Subcutaneous abdominal adipose tissue (tissue), 5 donors: ENCODE data around the gene RAB1B.
"Not testable (repeated sequence)": the region's sequence is repeated elsewhere in the genome, so short reads cannot be mapped to it uniquely, and the experiment has no call there.

Experiments
- H3K27ac ChIP-seq: one replicate; pipeline ENCODE4 v1.7.0; 2013; ENCODE audit warnings: low read depth, mild to moderate bottlenecking, inconsistent platforms, low read length, moderate library complexity
- H3K27me3 ChIP-seq, 5 donors: one replicate each; pipeline ENCODE4 v1.7.0; 2013; ENCODE audit warnings: low read length in 5 of 5, inconsistent platforms in 1 of 5; ENCODE audit not compliant: control insufficient read depth in 5 of 5, insufficient read depth in 4 of 5
- H3K36me3 ChIP-seq, 5 donors: one replicate each; pipeline ENCODE4 v1.7.0; 2013; ENCODE audit warnings: low read length in 5 of 5; ENCODE audit not compliant: control insufficient read depth in 5 of 5, insufficient read depth in 5 of 5
- H3K4me1 ChIP-seq, 5 donors: one replicate each; pipeline ENCODE4 v1.7.0; 2013; ENCODE audit warnings: low read length in 5 of 5, mild to moderate bottlenecking in 3 of 5, moderate library complexity in 1 of 5; ENCODE audit not compliant: control insufficient read depth in 5 of 5, insufficient read depth in 5 of 5
- H3K4me3 ChIP-seq, 5 donors: one replicate each; pipeline ENCODE4 v1.7.0; 2013; ENCODE audit warnings: low read length in 5 of 5, low read depth in 1 of 5
- H3K9ac ChIP-seq, 5 donors: one replicate each; pipeline ENCODE4 v1.7.0; 2013; ENCODE audit warnings: low read length in 5 of 5, mild to moderate bottlenecking in 4 of 5, moderate library complexity in 3 of 5
- H3K9me3 ChIP-seq, 5 donors: one replicate each; pipeline ENCODE4 v1.7.0; 2013; ENCODE audit warnings: low read length in 5 of 5; ENCODE audit not compliant: control insufficient read depth in 5 of 5
- donor health status: healthy.
- donor health status: healthy.
- donor health status: healthy.
- donor health status: healthy.
- donor health status: healthy.

Gene RAB1B

DNA sequence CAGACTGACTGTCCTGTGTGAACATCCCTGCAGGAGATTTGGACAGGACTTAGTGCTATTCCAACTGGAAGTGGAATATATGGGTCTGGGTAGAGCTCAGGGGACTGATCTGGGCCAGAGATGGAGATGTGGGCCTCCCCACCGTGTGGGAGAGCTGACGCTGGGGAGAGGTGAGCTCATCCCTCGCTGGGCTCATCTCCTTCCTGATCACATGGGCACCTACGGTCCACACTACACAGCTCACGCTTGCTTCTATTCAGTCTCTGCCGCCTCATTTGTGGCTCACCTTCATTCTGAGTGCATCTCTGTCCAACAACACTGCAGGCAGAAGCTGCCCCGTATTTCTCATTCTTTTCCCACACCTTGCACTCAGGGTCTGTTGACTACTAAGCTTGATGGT is 16.6 kb upstream of the RAB1B start:
- H3K4me3 ChIP-seq, result no peak overlapping the region
- no peak overlapping the region for H3K27ac ChIP-seq
- peaks cover under 1 to 30% (median 25%) of the 10 kb centered on the region in 5 donors for H3K4me1 ChIP-seq
- peaks cover 0 to 25% (median 9%) of the 10 kb centered on the region in 5 donors for H3K36me3 ChIP-seq
- H3K9ac ChIP-seq, result no peak overlapping the region
- no peaks in the 10 kb centered on the region for H3K27me3 ChIP-seq
- H3K9me3 ChIP-seq, result no peaks in the 10 kb centered on the region

DNA sequence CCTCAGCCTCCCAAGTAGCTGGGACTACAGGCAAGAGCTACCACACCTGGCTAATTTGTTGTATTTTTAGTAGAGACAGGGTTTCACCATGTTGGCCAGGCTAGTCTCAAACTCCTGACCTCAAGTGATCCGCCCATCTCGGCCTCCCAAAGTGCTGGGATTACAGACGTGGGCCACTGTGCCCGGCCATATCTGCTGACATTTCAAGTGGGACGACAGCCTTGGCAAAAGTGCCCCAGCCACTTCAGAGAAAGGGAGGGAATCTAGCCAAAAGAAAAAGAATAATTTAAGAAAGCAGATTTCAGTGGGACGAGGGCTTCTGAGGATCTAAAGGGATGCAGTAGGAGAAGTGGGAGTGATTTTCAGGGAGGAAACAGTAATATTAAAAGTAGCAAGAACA is 15.4 kb upstream of the RAB1B start:
- peak overlapping the region in 2 of 5 donors; percentile 9 to 18 for H3K4me3 ChIP-seq
- peak overlapping the region in 1 of 5 donors; percentile 22 for H3K9ac ChIP-seq
- peaks cover 3 to 41% (median 34%) of the 10 kb centered on the region in 5 donors for H3K4me1 ChIP-seq
- H3K27ac ChIP-seq, H3K9me3 ChIP-seq, H3K27me3 ChIP-seq: not testable (repeated sequence)
- peaks cover 0 to 20% (median 5%) of the 10 kb centered on the region in 5 donors for H3K36me3 ChIP-seq

DNA sequence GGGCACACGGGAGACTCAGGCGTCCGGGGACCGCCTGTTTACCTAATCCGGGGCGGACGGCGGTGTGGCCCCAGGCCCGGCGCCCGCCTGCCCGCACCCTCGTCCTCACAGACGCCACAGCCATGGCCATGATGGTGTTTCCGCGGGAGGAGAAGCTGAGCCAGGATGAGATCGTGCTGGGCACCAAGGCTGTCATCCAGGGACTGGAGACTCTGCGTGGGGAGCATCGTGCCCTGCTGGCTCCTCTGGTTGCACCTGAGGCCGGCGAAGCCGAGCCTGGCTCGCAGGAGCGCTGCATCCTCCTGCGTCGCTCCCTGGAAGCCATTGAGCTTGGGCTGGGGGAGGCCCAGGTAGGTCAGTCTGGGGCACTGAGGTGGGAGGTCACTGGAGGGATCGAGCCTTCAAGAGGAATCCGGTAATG is 10.0 kb upstream of the RAB1B start:
- peak overlapping the region; percentile 60 for H3K27ac ChIP-seq

DNA sequence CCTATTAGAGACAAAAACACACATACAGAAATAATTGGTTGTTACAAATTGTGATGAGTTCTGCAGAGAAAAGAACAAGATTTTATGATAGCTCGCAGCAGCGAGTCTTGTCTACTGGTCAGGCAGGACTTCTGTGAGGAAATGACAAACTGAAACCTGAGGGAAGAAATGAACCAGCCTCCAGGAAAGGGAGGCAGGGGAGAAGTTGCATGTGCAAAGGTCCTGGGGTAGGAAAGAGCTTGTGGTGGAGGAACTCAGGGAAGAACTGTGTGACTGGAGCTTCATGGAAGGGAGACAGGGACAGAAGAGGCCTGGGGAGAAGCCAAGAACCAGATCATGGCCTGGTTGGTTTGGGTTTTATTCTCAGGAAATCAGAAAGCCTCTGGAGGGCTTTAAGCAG is 9.2 kb upstream of the RAB1B start:
- H3K27ac ChIP-seq, result no peak overlapping the region
- H3K36me3 ChIP-seq, result peaks cover 0 to 38% (median 26%) of the 10 kb centered on the region in 5 donors
- peaks cover 3 to 32% (median 23%) of the 10 kb centered on the region in 5 donors for H3K4me1 ChIP-seq
- no peak overlapping the region for H3K4me3 ChIP-seq
- H3K9me3 ChIP-seq, result no peaks in the 10 kb centered on the region
- H3K9ac ChIP-seq, result no peak overlapping the region
- H3K27me3 ChIP-seq, result no peaks in the 10 kb centered on the region

More for the DNA sequence above, 10.0 kb upstream of the RAB1B start:
- H3K9ac ChIP-seq, result peak overlapping the region; percentile 48 to 86 (median 83)
- peak overlapping the region in 4 of 5 donors; percentile 80 to 88 (median 86) for H3K4me3 ChIP-seq
- H3K36me3 ChIP-seq, result peaks cover 0 to 31% (median 22%) of the 10 kb centered on the region in 5 donors
- H3K4me1 ChIP-seq, result peaks cover 3 to 39% (median 30%) of the 10 kb centered on the region in 5 donors
- H3K27me3 ChIP-seq, result no peaks in the 10 kb centered on the region
- no peaks in the 10 kb centered on the region for H3K9me3 ChIP-seq

DNA sequence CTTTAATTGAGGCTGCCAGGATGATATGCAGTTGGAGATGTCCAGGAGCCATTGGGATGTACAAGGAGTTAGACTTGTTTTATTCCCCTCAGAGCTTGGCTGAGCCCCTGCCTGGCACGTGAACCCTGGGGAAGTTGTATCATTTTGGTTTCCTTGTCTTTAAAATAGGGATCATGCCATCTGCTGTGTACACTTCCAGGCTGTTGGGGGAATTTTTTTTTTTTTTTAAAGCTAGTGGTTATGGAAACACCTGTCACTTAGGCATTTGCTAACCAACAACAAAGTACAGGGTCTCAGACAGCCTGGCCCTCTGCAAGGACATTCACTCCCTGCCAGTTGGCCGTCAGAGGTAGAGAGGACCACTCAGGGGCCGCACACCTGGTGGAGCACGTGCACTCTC is 8.5 kb upstream of the RAB1B start:
- Histone ChIP-seq H3K27me3 (no peaks in the 10 kb centered on the region), H3K4me3 (no peak overlapping the region), H3K36me3 (peaks cover 0 to 44% (median 33%) of the 10 kb centered on the region in 5 donors), H3K9me3 (no peaks in the 10 kb centered on the region), H3K27ac (no peak overlapping the region), H3K9ac (no peak overlapping the region), H3K4me1 (peaks cover 3 to 24% (median 18%) of the 10 kb centered on the region in 5 donors)

DNA sequence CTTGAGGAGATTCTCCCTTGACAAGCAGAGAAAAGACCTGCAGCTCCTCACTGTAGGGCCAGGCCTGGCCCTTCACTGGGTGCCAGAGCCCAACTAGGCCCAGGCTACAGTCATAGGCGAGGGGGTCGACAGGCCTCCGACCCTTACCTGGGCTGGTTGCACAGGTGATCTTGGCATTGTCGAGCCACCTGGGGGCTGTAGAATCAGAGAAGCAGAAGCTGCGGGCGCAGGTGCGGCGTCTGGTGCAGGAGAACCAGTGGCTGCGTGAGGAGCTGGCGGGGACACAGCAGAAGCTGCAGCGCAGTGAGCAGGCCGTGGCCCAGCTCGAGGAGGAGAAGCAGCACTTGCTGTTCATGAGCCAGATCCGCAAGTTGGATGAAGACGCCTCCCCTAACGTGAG is 6.9 kb upstream of the RAB1B start:
- no peaks in the 10 kb centered on the region for H3K9me3 ChIP-seq
- H3K9ac ChIP-seq, result peak overlapping the region in 1 of 5 donors; percentile 8
- no peak overlapping the region for H3K27ac ChIP-seq
- peaks cover 3 to 26% (median 18%) of the 10 kb centered on the region in 5 donors for H3K4me1 ChIP-seq
- H3K36me3 ChIP-seq, result peaks cover 0 to 51% (median 36%) of the 10 kb centered on the region in 5 donors
- H3K4me3 ChIP-seq, result no peak overlapping the region
- H3K27me3 ChIP-seq, result no peaks in the 10 kb centered on the region

DNA sequence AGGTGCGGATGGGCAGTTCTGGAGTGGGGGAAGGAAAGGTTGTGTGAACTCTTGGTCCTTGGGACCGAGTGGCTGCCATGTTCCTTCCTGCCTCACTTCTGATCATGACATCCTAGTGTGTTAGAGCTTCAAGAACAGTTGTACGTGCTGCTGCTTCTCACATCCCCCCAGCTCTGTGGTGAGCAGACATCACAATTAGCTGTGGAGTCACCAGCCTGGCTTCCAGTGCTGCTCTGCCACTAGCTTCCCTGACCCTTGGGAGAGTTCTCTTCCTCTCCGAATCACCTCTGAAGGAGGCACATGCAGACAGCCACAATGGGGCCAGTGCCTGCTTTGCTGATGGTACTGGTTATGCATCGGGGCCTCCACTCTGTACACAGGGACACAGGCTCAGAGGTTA is 6.2 kb upstream of the RAB1B start:
- no peak overlapping the region for H3K4me3 ChIP-seq
- H3K4me1 ChIP-seq, result peaks cover 0 to 26% (median 19%) of the 10 kb centered on the region in 5 donors
- H3K27ac ChIP-seq, result no peak overlapping the region
- peak overlapping the region in 1 of 5 donors; percentile 8 for H3K9ac ChIP-seq
- peaks cover 0 to 51% (median 37%) of the 10 kb centered on the region in 5 donors for H3K36me3 ChIP-seq
- H3K27me3 ChIP-seq, result no peaks in the 10 kb centered on the region
- H3K9me3 ChIP-seq, result no peaks in the 10 kb centered on the region

DNA sequence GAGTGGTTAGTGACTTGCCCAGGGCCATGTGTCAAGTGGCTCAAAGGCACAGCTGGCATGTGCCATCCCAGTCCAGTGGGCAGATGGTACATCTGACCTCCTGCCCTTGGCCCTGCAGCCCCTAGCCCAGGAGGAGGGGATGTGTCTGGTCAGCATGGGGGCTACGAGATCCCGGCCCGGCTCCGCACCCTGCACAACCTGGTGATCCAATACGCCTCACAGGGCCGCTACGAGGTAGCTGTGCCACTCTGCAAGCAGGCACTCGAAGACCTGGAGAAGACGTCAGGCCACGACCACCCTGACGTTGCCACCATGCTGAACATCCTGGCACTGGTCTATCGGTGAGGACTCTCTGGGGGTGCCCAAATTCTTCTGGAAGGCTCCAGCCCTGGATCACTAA is 5.7 kb upstream of the RAB1B start:
- Histone ChIP-seq H3K9ac (no peak overlapping the region), H3K4me1 (peaks cover 0 to 27% (median 19%) of the 10 kb centered on the region in 5 donors), H3K27ac (no peak overlapping the region), H3K36me3 (peaks cover 0 to 51% (median 37%) of the 10 kb centered on the region in 5 donors), H3K27me3 (no peaks in the 10 kb centered on the region), H3K9me3 (no peaks in the 10 kb centered on the region), H3K4me3 (no peak overlapping the region)

DNA sequence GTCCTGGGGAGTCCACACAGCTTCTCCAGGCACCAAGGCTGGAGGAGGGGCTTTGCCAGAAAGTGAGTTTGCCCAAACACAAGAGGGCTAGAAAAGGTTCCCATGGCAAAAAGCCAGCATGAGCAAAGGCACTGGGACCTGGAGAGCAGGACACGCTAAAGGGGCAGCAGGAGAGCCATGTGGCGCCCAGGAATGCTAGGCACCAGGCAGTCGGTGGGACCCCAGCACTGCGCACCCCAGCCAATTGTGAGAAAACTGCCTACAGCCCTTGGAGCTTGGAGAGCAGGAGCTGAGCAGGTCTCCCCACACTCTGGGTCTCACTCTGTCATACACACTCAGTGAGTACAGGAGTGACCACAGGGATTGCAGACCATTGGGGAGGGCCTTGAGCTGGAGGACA is 5.2 kb upstream of the RAB1B start:
- Histone ChIP-seq H3K9ac (no peak overlapping the region), H3K27ac (no peak overlapping the region), H3K9me3 (no peaks in the 10 kb centered on the region), H3K4me1 (peaks cover 0 to 26% (median 21%) of the 10 kb centered on the region in 5 donors), H3K4me3 (no peak overlapping the region), H3K36me3 (peaks cover 0 to 51% (median 37%) of the 10 kb centered on the region in 5 donors), H3K27me3 (no peaks in the 10 kb centered on the region)

DNA sequence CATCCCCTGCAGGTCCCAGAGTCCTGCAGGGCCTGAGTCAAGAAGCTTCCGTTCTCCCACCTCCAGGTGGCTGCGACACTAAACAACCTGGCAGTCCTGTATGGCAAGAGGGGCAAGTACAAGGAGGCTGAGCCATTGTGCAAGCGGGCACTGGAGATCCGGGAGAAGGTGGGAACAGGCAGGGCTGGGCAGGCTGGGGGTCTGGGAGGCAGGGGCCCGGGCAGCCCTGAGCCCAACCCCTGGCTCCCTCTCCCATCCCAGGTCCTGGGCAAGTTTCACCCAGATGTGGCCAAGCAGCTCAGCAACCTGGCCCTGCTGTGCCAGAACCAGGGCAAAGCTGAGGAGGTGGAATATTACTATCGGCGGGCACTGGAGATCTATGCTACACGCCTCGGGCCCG is 4.7 kb upstream of the RAB1B start:
- no peak overlapping the region for H3K27ac ChIP-seq

More for the DNA sequence above, 4.7 kb upstream of the RAB1B start:
- Histone ChIP-seq H3K9ac (no peak overlapping the region), H3K27me3 (no peaks in the 10 kb centered on the region), H3K4me3 (no peak overlapping the region), H3K4me1 (peaks cover 0 to 21% (median 15%) of the 10 kb centered on the region in 5 donors), H3K9me3 (no peaks in the 10 kb centered on the region), H3K36me3 (peaks cover 0 to 51% (median 37%) of the 10 kb centered on the region in 5 donors)
